ENCODE data around the gene TRA2B.
A peak's percentile ranks its signal among the peaks of the same experiment; 100 is the strongest.

Gene TRA2B

DNA sequence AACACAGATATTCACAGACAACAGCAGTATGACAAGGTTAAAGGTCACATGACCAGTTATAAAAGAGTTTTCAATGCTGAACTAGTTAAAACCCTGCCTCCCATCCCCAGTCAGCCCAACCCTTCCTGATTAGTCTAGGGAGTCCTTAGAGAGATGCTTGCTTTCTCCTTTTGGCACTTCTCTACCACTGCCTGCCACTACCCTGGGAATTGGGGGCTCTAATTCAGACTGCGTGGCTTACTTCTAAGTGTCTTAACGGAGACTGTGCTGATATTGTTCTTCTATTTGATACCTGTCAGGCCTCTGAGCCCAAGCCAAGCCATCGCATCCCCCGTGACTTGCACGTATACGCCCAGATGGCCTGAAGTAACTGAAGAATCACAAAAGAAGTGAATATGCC is 11.7 kb upstream of the TRA2B start:
- DNase-seq: no peak

DNA sequence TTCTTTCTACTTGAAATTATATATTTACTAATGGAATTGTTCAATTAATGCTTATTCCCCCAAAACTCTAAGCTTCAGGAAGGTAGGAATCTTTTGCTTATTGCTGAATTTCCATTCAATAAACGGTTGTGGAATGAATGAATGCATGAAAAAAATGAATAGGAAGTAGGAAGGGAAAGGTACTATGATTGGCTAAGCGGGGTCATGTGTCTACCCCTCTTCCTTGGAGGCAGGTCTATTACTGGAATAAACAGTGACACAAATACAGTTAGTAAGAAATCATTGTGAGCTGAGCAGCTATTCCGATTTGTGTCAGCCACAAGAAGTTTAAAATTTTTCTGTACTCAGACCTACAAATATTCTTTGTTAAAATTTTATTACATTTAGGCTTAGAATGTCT is 10.5 kb upstream of the TRA2B start:
- DNase-seq: no peak

DNA sequence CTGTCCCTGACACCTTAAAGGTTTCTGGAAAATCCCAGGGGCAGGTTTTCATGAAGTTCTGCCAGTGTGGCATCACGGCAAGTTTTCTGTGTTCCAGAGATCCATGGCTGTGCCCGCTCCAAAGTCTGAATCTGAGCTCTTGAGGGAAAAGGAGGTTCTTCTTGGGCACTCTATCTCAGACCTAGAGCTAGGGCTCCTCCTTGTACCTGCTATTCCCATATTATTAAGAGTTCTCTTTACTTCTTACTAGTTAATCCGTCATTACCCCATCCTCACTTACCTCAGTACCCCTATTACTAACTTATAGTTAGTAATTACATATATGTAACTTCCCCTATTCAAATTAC is 5.9 kb upstream of the TRA2B start:
- DNase-seq: no peak

- DNase-seq: peak; percentile 97
Observed at GRCh38 chr3:185942907-185943759, 5.3 kb upstream of the TRA2B start.

GRCh38 chr3:185942396-185942795 is 4.6 kb upstream of the TRA2B start:
- no peak for DNase-seq

DNA sequence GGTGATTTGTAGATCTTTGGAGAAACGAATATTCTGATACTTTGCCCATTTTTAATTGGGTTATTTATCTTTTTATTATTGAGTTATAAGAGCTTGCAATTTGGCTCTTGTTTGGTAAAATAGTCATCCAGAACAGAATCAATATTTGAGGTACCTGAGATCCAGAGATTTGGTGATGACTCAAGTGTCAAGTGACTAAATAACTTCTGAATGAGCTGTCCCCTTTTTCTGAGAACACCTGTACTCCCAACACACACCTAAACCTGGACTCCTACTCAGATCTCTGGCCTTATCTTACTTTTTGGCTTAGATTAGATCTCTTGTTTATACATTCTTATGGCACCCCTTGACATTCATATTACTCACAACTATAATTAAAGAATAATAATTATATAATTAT is 3.1 kb upstream of the TRA2B start:
- DNase-seq: no peak

DNA sequence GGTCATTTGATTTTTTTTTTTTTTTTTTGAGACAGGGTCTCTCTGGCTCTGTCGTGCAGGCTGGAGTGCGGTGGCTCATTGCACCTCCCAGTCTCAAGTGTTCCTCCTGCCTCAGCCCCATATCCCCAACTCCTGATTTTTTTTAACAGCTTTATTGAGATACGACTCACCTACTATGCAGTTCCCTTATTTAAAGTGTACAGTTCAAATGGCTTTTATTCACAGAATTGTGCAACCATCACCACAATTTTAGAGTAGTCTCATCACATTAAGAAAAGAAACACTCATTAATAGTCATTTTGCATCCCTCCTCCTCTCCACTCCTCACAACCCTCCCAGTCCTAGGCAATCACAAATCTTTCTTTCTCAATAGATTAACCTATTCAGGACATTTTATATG is 1.9 kb upstream of the TRA2B start:
- DNase-seq: no peak

DNA sequence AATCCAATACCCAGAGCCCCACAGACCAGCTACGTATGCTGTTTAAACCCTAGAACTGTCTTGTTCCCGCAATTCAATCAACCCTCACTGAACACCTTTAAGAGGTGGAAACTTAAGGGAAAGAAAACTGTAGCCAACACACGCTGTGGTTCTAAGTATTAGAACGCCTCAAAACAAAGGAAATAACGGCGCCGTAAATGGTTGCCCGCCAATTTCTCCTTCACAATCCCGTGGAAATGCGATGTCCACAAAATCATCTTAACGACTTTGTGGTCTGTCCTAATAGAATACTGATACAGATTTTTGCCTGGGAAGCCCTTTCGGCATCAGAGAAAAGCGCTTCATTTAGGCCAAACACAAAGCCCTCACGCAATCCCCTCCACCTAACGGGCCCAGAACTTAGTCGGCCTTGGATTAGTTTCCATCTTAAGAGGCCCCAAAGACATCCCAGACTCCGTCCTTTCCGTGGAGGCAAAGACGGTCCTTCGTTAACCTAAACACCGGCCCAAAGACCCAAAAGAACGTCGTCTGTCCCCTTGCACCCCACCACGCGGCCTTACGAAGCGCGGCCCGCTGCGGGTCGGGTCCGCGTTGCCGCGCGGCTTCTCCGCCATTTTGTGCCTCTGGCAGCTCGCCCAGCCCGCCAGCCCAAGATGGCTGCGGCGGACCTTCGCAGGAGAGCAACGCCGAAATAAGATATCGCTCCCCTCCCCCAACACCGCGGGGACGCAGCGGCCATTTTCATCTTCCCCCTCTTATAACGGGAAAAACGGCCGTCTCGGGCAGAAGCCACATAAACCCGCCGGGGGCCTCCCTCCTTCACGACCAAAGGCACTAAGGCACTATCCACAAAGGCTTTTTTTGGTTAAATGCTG is 763 bp downstream of the TRA2B start:
- DNase-seq: peak; percentile 97

DNA sequence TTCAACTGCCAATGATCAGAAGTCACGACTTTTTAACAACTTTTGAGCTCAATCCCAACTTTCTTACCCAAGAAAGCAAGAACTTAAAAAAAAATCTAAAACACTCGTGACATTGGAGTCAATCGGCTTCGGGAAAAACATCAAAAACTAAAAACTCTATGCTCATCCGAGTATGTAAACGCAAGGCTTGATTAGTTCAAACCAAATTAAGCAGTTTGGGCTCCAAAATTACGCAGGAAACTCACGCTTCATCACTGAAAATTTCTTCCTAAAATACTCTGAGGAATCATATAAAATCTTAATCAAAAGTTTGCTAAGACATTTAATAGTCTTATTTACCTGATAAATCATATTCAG is 1.6 kb downstream of the TRA2B start:
- no peak for DNase-seq

DNA sequence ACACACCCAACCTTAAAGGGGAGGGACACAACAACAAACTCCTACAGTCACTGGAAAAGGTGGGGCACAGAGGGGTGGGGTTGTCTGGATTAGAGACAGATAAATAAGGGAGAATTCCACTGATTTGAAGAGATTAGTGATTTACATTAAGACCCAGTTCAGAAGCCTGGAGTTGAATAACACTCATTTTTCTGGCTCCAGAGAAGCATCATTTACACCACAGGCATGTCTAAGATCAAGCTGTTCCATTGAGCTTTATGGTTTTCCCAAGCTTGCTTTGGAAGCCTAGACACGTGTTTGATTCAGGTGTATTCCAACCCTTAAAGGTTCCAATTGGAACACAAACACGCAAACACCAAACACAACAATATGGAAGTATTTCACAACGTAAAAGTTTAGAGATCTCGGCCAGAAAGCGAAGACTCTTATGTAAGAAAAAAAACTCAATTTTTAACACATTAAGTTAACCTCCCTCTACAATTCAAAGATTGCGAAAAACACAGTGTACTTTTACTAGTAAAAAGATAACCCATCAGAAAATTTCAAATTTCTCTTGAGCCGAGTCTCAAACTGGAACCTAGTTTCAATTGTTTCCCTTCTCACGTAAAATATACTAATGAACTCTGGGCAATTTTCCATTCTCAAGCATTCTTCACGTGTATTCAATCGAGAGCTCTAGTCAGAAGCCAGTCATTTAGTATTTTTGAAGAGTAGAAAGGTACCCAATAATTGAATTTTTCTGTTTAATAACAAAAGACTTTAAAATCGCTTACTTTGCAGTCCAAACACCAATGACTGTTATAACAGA is 2.1 kb downstream of the TRA2B start:
- no peak for DNase-seq

DNA sequence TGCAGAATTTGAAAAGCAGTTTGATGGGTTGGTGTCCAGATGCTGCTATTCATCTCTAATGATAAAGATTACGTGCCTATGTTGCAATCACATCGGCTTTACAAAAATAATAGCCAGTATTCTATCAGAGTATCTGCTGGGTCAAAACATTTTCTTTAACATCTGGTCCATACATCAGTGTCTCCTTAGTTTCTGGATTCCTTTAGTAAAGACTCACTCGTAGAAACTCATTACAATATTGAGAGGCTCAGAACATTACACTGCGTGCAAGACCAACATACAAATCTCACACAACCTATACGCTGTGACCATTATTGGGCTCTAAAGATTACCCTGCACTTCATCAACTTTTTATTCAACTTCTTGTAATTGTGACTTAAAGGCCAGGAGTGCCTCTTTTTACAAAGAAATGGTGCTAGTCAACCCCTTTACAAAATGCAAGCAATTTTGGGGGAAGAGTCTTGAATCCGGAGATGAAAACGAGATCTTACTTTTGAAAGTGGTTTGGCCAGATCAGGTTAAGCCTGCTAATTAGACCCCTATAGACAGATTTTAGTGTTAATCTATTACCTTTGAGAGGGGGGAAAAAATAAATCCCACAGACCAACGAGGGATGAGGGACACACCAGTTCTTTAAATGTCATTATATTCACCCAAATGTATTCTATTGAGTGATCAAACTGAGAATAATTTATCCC is 2.9 kb downstream of the TRA2B start:
- DNase-seq: no peak

GRCh38 chr3:185934174-185934557 is 3.6 kb downstream of the TRA2B start:
- no peak for DNase-seq

GRCh38 chr3:185933374-185934173 is 4.2 kb downstream of the TRA2B start:
- no peak for DNase-seq

GRCh38 chr3:185931777-185932612 is 5.8 kb downstream of the TRA2B start:
- no peak for DNase-seq

- no peak for DNase-seq
Observed at GRCh38 chr3:185930393-185931107, 7.3 kb downstream of the TRA2B start.

DNA sequence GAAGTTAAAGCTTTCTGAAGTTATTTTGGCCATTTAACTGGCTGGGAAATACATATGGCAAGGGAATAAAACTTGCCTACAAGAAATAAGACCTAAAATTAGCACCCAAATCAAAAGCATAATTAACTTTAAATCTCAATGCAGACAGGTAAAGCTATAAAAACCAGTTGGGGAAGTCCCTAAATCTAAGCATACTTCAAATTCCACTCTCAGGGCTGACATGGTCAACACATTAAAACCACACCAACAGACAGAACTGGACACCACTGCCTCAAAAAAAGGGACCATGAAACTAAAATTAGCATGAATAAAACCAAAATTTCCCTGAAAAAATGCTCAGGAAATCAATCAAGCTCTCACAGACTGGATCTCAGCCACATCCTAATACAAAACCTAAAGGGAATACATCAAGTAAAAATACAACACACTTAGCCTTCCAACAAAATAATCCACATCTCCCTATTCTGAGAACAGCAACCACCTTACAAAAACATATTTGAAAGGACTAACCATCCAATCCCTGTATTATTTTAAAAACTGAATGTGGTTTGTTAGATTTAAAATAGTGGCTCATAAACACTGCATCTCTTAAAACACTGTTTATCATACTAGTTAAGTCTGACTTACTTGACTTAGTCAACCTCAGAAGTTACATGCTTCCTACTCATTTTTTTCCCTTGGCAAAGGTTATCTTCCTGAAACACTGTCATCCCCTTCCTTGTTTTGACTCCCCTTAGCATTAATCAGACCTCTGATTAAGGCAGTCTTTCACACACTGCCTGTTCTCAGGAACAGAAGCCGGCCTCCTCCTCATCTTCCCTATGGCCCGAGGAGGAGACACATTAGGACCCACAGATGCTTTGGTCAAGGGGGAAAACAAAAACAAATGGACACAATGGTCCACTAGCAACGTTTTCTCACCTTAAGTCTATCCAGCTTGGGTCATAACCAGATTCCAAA is 8.3 kb downstream of the TRA2B start:
- no peak for DNase-seq

DNA sequence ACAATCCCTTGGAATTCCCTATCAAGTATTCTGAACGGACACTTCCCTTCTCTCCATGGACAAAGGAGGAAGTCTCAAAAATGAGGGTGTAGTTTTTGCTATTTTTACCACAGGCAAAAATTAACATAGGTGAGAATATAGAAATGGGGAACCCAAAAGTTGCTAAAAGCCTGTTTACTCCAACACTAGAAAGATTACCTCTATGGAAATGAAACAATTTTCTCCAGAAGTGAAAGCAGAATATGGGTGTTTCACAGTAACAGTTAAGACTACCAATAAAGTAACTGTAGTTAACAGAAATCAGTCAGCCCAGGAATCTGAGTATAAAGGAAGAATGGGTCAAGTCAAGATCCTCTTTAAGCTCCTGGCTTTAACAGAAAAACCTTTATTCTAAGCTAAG is 9.3 kb downstream of the TRA2B start:
- DNase-seq: no peak

GRCh38 chr3:185927501-185928200 is 10.2 kb downstream of the TRA2B start:
- no peak for DNase-seq
